OCI-LY7 (cell line): ENCODE measurements around the gene OTUD5. TPM values are rescaled to one million over a fixed set of nuclear protein-coding genes. Genes with fewer than 3 reads are reported as not detected.

Experiments used
- BruUV-seq: library from RNA; stranded (reverse); fragments of 400-500 nt; replicated peaks from 2 replicates; lab custom pipeline; 2021; lab: Mats Ljungman, UMichigan
- CTCF ChIA-PET: fragments of 300-600 bp; sonication (Branson Sonifier 250); formaldehyde crosslinking; loops from one replicate; lab custom pipeline; 2022; ENCODE audit warnings: antibody characterized with exemption; ENCODE audit not compliant: unreplicated experiment; lab: Charles Lee
- POLR2A ChIA-PET: fragments of 300-600 bp; sonication (Branson Sonifier 250); formaldehyde crosslinking; loops from one replicate; lab custom pipeline; 2022; ENCODE audit warnings: antibody characterized with exemption; lab: Charles Lee
- DNase-seq: peaks from one replicate; pipeline ENCODE4 v3.0.0-alpha.2; 2015; ENCODE audit warnings: low spot score
- H2AFZ ChIP-seq: fragments of 200-600 bp; sonication (generic), shearing (Covaris generic); 2 replicates; pipeline ENCODE4 v1.6.1; 2014; ENCODE audit warnings: mild to moderate bottlenecking, antibody characterized with exemption, low read length, moderate library complexity
- H3K27ac ChIP-seq: fragments of 200-600 bp; sonication (generic); 2 replicates; pipeline ENCODE4 v1.5.1; 2014; ENCODE audit warnings: mixed run types, low read depth, mild to moderate bottlenecking, moderate library complexity, low read length, inconsistent platforms; ENCODE audit not compliant: poor library complexity, severe bottlenecking
- H3K36me3 ChIP-seq: fragments of 200-600 bp; sonication (generic); 2 replicates; pipeline ENCODE4 v1.6.1; 2014; ENCODE audit warnings: mild to moderate bottlenecking, antibody characterized with exemption, low read length, moderate library complexity, mixed read lengths; ENCODE audit not compliant: insufficient read depth
- H3K4me1 ChIP-seq: fragments of 200-600 bp; sonication (generic); 2 replicates; pipeline ENCODE4 v1.5.1; 2014; ENCODE audit warnings: mild to moderate bottlenecking, low read length; ENCODE audit not compliant: insufficient read depth, poor library complexity, severe bottlenecking
- H3K4me2 ChIP-seq: fragments of 200-600 bp; sonication (generic); 2 replicates; pipeline ENCODE4 v1.6.1; 2014; ENCODE audit warnings: mild to moderate bottlenecking, low read length
- H3K4me3 ChIP-seq: fragments of 200-600 bp; sonication (generic); 2 replicates; pipeline ENCODE4 v1.5.1; 2014; ENCODE audit warnings: mild to moderate bottlenecking, low read depth, low read length; ENCODE audit not compliant: poor library complexity, severe bottlenecking
- H3K79me2 ChIP-seq: fragments of 200-600 bp; sonication (generic); 2 replicates; pipeline ENCODE4 v1.6.1; 2016; ENCODE audit warnings: low read depth, mild to moderate bottlenecking, low read length, moderate library complexity, mixed read lengths; ENCODE audit not compliant: insufficient read depth
- H3K9me2 ChIP-seq: fragments of 200-600 bp; sonication (generic); 2 replicates; pipeline ENCODE4 v1.6.1; 2016; ENCODE audit warnings: mild to moderate bottlenecking, low read length, mixed read lengths; ENCODE audit not compliant: insufficient read depth
- H3K9me3 ChIP-seq: fragments of 200-600 bp; sonication (generic); 2 replicates; pipeline ENCODE4 v1.6.1; 2014; ENCODE audit warnings: mild to moderate bottlenecking, mixed run types, low read length, mixed read lengths
- H4K20me1 ChIP-seq: fragments of 200-600 bp; sonication (generic); 2 replicates; pipeline ENCODE4 v1.6.1; 2014; ENCODE audit warnings: mild to moderate bottlenecking, antibody characterized with exemption, low read length, moderate library complexity, mixed read lengths; ENCODE audit not compliant: insufficient read depth
- EZH2phosphoT487 ChIP-seq: fragments of 200-600 bp; sonication (generic); IDR thresholded peaks from 2 replicates; pipeline ENCODE4 v1.6.1; 2018; ENCODE audit warnings: low read depth, borderline replicate concordance, mild to moderate bottlenecking, mixed run types, antibody characterized with exemption, low read length, moderate library complexity, mixed read lengths
- intact Hi-C: fragments of 100-400 bp; cut with micrococcal nuclease; formaldehyde crosslinking; loops from one replicate; pipeline ENCODE4 v1.10.0; 2022; ENCODE audit not compliant: unreplicated experiment
- total RNA-seq, 2 experiments: library from RNA; depleted of rRNA in 1 of 2; stranded (reverse); fragments of >200 nt in 1 of 2; shearing (Covaris generic) in 1 of 2; gene quantifications; 2 replicates each; pipeline ENCODE4 v1.2.3, GENCODE V29; 2014 to 2022
- TF ChIP-seq, protein P1 (sequence below): fragments of 200-600 bp; sonication (generic); conservative IDR thresholded peaks from 2 replicates; pipeline ENCODE4 v1.5.1; 2014; ENCODE audit warnings: mild to moderate bottlenecking, antibody characterized with exemption, low read length, moderate library complexity, mixed read lengths

OTUD5 gene
- total RNA-seq, 2 experiments from 2014 or later: 38.5 to 55.7 TPM

DNA sequence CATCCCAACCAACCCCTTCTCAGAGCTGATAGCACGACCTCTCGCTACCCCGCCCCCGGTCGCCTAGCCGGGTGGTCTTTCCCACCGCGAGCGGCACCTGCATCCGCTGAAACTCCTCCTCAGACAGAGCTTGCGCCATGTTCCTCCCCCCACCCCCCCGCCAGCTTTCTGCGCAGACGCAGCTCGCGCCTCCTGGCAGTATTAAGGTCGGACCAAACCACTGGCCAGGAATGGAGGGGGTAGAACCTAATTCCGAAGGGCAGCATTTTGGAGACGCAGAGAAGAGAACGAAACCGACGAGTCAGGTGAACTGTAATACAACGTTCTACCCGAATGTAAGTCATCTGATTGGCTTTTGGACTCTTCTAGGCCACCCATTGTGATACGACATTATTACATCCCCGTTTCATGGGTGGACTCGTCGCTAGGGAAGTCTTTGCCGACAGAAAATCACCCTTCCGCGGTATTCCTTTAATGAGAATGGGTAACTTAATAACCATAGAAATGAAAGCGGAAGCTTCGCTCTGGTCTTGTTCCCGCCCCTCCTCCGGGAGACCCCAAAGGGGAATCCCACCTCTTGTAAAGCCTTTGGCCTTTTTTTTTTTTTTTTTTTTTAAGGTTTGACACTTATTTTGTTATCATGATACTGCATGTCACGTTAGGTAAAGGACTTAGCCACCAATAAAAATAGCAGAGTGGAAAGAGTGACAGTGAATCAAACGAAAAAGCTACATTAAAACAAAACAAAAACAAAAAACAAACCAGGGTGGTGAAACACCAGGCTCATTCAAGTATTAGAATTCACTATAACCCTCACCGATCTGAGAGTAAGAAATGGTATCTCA lies 44.9 kb upstream of the OTUD5 start, which contains the start of gene GRIPAP1:
Gene GRIPAP1 (minus strand): TSS at position 174 of the 845 bp plus-strand sequence. CDS start 35 bp downstream, at position 139.
- H3K4me3 ChIP-seq: peak within 1 kb of the TSS; percentile 88
- TSS peak; percentile 96 for BruUV-seq
- ChIA-PET CTCF (interaction anchor here (0.5 to 0.7 kb wide), 5 partner anchors 28 to 394 kb away, joined by 3 to 7 read pairs (median 4); no protein-coding TSS in a partner anchor), POLR2A (interaction anchor here (0.5 to 1.4 kb wide), 8 partner anchors 10 to 416 kb away, joined by 3 to 9 read pairs (median 5); no protein-coding TSS in a partner anchor)
- peak within 1 kb of the TSS; percentile 49; the same call in 1 of the 2 replicates for H2AFZ ChIP-seq
- no peaks in the 10 kb centered on the region for H4K20me1 ChIP-seq
- intact Hi-C loops: loop anchor here (2.0 to 5.0 kb wide), 2 partner anchors 40 kb away; partner anchors contain the start of gene TFE3
- H3K4me2 ChIP-seq: peak within 1 kb of the TSS; percentile 60
- TF ChIP-seq, protein P1, sequence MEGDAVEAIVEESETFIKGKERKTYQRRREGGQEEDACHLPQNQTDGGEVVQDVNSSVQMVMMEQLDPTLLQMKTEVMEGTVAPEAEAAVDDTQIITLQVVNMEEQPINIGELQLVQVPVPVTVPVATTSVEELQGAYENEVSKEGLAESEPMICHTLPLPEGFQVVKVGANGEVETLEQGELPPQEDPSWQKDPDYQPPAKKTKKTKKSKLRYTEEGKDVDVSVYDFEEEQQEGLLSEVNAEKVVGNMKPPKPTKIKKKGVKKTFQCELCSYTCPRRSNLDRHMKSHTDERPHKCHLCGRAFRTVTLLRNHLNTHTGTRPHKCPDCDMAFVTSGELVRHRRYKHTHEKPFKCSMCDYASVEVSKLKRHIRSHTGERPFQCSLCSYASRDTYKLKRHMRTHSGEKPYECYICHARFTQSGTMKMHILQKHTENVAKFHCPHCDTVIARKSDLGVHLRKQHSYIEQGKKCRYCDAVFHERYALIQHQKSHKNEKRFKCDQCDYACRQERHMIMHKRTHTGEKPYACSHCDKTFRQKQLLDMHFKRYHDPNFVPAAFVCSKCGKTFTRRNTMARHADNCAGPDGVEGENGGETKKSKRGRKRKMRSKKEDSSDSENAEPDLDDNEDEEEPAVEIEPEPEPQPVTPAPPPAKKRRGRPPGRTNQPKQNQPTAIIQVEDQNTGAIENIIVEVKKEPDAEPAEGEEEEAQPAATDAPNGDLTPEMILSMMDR: no peak
- no peak for TF ChIP-seq EZH2phosphoT487
- peaks cover 26% of the 10 kb centered on the region for H3K36me3 ChIP-seq
- H3K4me1 ChIP-seq: peaks cover 20% of the 10 kb centered on the region
- peaks cover 10% of the 10 kb centered on the region; the same call in 1 of the 2 replicates for H3K79me2 ChIP-seq
- H3K9me2 ChIP-seq: no peaks in the 10 kb centered on the region
- peak within 1 kb of the TSS; percentile 75 for H3K27ac ChIP-seq
- DNase-seq: peak; percentile 94
- no peaks in the 10 kb centered on the region for H3K9me3 ChIP-seq

DNA sequence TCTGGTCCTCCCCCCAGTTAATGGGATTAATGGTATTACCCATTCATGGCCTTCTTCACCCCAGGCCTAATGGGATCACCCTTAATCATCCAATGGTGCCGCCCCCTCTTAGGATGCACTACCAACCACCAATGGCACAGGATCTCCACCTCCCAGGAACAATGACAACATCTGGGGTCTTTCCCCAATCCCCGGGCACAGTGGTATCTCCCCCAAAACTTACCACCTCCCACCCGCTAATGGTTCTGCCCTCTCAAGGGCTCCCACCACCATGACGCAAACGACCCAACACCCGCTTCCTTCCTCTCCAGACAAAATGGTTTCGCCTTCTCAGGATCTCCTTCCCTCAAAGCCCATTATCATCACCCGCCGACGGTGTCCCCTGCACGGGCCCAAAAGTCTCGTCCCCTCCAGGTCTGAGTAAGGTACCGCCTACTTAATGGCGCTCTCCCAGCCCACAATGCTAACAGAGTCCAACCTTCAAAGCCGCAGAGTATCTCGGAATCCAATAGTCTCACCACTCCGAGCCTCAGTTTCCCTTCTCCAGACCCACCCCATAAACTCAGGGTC lies 44.2 kb upstream of the OTUD5 start:
- TF ChIP-seq EZH2phosphoT487: no peak
- TF ChIP-seq, protein P1: no peak
- intact Hi-C loops: loop anchor here (2.0 to 5.0 kb wide), 2 partner anchors 39 to 41 kb away; partner anchors contain the start of gene TFE3
- H2AFZ ChIP-seq: peak overlapping the region; percentile 49; the same call in 1 of the 2 replicates
- ChIA-PET POLR2A (interaction anchor here (0.6 to 1.4 kb wide), 3 partner anchors 40 to 55 kb away, joined by 5 to 9 read pairs (median 7); no protein-coding TSS in a partner anchor), CTCF (interaction anchor here (0.5 to 0.6 kb wide), 2 partner anchors 78 to 394 kb away, joined by 3 to 4 read pairs; no protein-coding TSS in a partner anchor)
- H3K4me2 ChIP-seq: peak overlapping the region; percentile 60
- H4K20me1 ChIP-seq: no peaks in the 10 kb centered on the region
- BruUV-seq: no TSS peak
- peak; percentile 79 for DNase-seq
- peaks cover 10% of the 10 kb centered on the region; the same call in 1 of the 2 replicates for H3K79me2 ChIP-seq
- H3K4me1 ChIP-seq: peaks cover 20% of the 10 kb centered on the region
- H3K4me3 ChIP-seq: peak overlapping the region; percentile 88
- no peaks in the 10 kb centered on the region for H3K9me2 ChIP-seq
- peak overlapping the region; percentile 75 for H3K27ac ChIP-seq
- H3K9me3 ChIP-seq: no peaks in the 10 kb centered on the region
- H3K36me3 ChIP-seq: peaks cover 33% of the 10 kb centered on the region
